SKM-1 treated with dmso at 0.1 percent for 144 hours (cell line): ENCODE measurements around the gene PTPRM.

Source experiments
- DNase-seq: peaks from one replicate; lab custom pipeline; 2025; ENCODE audit not compliant: unreplicated experiment; lab: John Stamatoyannopoulos, UW

The PTPRM gene

DNA sequence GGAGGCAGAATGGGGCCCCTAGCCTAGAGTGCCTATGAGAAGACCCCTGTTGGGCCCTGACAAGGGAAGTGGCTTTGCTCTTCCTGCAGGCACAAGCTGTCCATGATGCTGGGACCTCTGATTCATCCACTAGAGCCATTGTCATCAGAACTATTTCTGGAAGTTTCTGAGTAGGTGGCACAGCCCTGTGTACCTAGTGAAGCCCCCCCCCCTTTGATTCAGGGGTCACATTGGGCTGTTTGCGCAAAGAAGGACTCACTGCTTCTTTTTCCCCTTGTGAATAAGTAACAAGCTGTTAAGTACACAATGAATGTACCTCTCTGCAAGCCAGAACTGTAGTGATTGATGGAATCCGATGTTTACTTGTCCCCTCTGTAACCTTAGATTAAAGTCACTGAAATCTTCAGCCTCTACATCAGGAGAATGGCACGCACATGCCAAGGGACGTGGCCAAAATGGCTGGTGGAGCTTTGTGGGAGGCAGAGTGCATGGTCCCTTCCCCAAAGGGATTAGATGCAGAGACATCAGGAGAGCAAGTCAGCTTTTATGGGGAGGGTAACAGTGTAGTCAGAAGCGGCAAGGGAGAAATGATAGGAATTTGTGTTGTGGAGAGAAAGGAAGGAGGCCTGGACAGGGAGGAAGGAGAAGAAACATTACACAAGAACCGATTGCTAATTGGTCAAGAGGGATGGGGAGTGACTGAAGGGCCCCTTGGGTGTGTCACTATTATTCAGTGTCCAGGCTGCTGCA lies 774.5 kb downstream of the PTPRM start:
- DNase-seq, result no peak

DNA sequence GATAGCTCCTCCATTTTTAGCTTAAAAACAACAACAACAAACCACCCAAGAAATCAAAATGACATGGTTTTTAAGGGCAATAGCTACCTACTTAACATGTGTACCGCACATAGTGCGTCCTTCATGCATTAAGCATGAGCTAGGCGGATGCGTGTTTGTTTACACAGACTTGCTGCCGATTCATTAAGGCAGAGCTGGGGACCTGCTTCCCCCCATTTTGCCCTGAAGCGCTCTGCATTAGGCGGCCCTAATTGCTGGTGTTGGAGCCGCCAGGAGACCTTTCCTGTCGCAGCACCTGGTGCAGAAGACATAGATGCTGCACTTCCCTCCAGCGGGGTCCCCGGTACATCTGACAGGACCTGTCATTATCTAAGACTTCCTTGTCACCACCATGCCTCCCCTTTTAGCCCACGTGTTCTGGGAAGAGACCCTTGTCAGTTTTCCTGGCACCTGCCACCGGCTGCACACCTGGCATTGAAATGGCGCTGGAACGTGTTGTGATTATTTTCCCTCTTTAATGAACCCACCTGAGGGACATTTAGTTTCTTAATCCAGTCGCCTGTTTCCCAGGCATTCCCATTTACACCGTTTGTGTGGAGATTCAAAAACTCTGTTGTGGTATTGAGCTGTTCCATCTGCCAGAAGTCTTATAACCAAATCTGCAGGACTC lies 781.1 kb downstream of the PTPRM start:
- no peak for DNase-seq

DNA sequence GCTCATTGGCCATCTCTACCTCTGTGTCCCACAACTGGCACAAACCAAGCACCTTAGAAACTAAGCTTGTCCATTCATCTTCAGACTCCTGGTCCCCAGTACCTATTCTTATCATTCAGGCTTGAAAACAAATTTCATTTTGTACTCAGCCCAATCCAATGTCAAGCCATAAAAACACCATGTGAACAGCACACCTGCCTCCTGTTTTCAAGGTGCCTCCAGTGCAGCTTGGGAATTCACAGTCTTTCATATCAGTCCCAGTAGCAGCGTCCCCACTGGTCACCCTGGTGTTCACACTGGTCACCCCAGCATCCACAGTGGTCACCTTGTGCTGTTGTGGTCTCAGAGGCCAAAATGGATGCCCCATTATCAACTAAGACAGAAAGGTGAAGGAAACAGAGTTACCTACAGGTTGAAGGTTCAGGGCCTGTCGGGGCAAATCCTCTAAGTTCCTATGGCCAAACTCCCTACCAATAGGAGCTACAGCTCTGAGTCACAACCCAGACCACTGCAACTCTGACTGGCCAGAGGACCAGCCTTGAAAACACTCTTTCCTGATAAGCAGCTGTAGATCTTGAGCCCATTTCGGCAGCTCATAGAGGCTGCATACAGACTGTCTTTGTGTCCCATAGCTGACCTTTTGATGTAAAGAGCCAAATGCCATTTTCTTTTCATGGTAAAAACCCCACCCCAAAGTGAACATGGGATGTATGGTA lies 782.6 kb downstream of the PTPRM start:
- no peak for DNase-seq

DNA sequence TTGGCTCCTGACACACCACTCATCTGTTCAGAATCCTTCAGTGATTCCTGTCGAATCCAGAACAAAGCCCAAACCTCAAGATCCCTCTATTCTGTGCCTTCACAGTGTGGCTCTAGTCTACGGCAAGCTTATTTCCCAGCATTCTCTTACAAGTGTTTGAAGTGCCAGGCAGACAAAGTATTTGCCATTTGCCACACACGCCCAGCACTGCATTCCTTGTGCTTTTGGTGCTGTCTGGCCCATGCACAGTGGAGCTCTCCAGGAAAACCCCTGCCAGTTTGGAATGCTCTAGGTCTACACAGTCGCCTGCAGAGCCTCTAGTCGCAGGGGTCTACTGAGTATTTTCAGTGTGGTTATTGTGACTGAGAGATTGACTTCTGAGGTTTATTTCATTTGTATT lies 783.5 kb downstream of the PTPRM start:
- no peak for DNase-seq

DNA sequence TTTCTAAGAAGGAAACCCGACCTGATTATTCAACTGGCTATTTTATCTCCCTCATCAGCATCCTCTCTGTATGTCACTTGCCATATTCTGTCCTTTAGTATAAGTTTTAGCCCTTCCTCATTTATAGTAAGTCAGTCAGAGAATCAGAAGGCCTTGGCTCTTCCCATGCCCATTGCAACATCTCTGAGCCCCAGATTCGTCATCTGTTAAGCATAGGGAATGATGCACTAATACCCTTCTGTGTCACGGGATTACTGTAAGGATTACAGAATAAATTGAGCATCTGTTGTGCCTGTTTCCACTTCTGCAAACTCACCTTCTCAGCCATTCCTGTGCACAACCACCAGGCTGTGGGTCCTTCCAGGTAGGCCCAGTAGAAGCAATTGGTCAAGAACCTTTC lies 784.0 kb downstream of the PTPRM start:
- DNase-seq, result no peak

DNA sequence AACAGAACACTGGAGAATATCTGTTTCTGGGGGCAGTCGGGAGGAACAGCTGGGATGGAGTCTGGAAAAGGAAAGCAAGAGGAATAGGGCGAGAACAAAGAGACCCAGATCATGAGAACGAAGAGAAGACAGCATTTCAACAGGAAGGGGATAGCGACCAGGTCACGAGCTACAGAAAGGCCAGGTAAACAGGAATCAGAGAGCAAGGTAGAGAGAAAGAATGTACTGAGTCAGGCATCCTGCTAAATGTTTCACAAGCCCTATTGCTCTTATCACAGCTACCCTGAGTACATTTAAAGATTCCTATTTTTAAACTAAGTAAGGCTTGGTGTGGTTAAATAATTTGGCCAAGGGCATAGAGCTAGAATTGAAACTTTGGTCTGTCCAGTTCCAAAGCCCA lies 787.2 kb downstream of the PTPRM start:
- no peak for DNase-seq

DNA sequence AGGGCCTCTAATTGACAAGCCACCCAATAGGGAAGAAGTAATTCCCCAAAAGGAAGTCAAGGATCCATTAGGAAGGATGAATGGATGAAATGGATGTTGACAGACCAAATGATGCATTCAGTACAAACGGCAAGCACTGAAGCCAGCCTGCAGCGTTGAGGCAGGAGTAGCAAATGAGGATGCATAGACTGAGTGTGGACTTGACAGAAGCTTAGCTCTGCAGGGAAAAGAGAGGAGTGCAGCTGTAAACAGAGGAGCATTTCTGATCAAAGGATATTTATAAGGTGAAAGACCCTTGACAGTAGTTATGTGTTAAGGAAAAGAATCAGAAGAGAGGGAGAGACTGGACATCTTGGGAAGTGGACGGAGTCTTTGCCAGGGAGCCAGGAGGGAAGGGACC lies 788.9 kb downstream of the PTPRM start:
- DNase-seq, result no peak

DNA sequence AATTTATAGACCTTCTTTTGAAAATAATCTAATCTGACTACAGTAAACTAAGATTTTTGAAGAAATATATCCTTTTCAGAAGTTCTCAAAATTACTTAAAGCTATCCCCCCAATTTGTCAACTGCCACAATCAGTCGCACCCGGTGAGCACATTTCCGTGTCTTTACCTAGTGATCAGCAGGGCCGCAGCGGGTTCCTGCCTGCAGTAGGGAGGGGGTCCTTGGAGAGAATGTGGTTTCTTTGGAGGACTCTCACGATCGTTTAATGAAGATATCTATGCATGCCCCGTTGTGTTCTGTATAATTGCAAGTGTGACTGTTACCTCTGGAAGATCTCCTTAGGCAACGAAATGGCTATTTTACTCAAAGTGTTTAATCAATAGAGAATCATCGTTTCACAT lies 790.2 kb downstream of the PTPRM start:
- DNase-seq, result no peak

DNA sequence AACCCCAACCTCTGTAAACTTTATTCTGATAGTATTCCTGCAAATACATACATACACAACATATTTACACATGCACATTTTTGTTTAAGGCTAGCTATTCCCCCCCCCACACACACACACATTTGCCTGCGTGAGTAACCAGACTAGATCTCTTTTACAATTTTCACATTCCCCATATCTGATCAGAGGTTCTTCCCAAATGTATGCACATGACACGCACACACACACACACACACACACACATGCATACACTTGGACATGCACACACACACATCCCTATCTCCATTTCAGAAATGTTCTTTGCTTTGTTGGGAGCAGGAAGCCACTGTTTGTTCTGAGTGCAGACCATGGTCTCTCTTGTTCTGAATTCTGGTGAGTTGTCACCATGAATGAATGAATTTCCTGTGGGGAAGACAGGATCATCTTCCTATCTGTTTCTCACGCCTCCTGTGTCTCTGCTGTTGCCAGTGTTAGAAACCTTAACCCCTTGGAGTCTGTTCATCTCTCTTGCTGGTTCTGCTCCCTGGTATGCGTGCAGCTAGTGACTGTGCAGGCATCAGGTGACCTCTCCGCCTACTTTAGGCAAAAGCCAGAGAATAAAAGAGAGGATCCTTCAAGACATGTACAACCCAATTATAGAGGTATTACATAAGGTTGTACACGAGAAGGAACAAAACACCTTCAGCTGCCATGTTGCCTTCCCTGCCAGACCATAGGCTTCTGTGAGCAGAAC lies 791.1 kb downstream of the PTPRM start:
- no peak for DNase-seq

DNA sequence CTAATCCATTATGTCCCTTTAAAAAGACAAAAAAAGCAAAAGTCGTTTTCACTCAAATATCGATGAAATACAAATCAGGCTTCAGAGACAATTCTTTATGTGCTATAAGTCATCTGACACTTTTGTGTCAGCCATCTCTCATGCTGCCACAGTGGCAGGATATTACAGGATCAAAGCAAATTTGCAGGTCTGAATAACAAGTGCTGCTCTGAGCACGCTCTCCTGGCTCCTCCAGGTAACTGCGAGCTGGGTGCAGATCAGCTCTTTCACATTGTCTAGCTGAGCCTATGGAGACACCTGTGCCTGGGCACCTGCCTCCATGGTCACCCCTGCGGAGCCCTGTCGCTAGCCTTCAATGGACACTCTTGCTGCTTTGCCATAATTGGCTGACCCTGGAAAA lies 792.0 kb downstream of the PTPRM start:
- no peak for DNase-seq

DNA sequence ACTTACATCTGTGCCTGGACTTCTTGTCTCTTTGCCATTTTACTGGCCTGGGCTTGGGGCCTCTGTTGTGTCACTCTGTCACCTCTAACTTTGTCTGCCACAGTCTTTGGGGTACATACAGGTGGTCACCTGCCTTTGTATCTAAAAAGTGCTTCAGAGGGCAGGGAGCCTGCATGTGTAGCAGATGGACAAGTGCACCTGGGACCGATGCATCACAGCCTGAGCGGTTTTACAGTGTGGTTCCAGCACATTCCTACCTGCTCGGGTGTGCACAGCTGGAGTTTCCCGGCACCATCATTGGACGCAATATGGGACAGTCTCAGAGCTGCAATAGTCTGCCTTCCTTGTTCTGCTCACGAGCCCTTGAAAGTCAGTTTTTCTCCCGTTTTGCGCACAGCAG lies 792.4 kb downstream of the PTPRM start:
- DNase-seq, result no peak

DNA sequence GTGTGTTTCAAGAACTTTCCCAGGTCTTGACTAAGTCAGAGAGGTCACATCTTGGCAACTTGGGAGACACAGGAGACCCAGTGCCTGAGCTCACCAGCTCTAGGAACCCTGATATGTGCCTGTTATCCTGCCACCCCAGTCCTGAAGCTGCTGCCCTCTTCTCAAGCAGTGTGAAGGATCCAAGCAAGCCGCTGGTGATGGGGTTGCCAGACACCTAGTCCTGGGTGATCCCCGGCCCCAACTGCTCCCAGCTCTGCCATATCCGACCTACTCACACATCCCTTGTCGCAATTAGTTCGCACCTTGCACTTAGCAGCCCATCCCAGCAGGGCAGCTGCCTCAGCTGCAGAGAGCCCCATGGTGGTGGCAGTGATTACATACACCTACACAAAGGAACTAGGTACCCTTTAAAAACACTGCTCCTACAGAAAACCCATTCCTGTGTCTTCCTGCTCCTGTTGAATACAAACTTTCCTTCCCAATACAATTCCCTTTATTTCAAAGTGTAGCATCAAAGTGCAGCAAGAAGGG lies 794.9 kb downstream of the PTPRM start:
- no peak for DNase-seq

DNA sequence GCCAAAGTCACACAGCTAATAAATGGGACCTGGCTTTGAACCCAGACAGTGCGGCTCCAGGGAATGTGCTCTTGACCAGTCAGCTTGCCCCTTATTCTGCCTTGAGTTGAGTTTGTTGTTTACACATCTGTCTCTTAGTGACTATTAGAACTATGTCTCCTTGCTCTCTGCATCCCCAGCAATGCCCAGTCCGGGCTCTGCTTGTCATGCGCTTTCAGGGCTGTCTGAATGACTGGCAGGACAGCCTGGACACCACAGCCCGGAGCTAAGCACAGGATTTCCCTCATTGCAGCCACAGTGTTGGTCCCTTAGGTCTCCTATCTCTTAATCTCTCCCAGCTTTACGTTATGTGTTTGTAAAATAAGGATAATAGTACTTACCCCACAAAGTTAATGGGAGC lies 795.7 kb downstream of the PTPRM start:
- no peak for DNase-seq

DNA sequence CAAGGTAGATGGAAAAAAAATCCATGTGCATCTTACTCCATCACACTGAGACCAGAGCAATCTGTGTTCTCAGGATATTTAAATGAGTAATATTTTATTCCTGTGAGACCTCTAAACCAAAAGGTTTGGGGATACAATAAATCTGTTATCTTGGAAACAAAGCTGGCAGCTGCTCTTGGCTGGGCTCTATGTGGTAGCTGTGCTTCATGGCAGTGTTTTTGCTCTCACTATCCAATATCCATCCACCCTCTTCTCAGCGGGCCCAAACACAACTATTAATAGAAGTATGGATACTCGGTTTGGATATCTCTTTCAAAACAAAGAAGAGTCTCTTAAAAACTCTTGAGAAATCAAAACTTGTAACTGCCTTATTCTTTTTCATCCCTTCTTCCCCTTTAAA lies 797.3 kb downstream of the PTPRM start:
- DNase-seq, result no peak

DNA sequence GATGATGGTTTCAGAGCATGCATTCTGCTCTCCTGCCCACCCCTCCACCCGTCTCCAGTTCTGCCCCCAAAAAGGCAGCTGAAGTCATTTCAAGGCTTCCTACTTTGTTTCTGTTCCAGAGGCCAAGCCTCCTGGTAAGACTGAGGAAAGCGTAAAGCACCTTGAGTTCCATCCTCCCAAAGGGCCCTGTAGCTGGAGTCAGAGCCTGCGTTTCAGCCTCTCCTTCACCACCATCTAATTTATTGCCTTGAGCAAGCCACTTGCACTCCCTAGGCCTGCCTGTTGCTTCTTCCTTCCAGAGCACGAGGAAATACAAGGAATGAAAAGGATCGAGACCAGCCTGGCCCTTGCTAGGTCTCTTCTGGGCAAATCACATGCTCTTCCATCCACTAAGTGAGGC lies 797.9 kb downstream of the PTPRM start:
- no peak for DNase-seq

DNA sequence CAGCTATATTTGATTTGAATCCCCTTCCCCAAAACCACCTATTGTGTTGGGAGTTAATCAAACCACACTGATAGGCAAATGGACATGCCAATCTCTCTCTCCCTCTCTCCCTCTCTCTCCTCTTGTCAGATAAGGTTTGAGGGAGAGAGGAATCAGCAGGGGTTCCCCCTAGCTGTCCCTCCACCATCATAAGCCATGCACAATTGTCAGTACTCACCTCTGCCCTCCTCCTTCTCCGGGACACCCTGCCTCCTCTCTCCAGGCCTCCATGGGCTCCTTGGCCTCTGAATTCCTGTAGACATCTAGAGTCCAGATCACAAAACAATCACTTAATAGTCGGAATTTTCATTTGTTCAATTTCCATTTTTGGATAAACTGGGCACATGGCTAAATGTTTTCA lies 798.4 kb downstream of the PTPRM start:
- no peak for DNase-seq

DNA sequence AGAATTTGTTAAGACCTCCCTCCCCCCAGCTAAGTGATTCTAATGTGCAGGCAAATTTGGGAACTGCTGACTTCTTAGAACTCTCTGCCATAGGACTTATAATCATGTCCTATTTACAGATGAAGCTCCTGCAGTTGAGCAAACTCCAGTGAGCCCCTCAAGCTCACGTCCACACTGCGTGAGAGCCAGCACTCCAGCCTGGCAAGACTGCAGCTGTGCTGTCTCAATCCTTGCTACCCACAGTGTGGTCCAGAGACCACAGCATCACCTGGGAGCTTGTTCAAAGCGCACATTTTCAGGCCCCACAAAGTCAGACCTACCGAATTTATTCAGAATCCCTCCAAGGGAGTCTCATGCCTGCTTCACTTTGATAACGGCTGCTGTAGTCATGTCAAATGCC lies 799.0 kb downstream of the PTPRM start:
- no peak for DNase-seq

DNA sequence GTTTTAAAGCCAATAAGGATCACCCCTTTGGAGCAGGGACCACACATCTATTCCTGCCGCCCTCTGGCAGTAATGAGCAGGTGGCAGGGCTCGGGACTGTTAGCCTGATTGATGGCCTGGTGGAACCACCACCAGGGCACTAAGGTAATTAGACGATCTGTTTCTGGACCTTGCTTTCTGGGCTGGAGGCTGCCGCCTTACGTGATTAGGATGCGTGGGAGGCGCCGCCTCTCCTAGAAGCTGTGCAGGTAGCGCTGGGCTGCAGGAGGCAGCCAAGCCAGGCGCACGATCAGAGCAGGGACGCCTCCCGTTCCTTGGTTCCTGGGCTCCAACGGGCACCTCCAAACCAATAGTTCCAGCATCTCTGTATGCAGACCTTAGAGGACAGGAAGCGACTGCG lies 799.5 kb downstream of the PTPRM start:
- no peak for DNase-seq

DNA sequence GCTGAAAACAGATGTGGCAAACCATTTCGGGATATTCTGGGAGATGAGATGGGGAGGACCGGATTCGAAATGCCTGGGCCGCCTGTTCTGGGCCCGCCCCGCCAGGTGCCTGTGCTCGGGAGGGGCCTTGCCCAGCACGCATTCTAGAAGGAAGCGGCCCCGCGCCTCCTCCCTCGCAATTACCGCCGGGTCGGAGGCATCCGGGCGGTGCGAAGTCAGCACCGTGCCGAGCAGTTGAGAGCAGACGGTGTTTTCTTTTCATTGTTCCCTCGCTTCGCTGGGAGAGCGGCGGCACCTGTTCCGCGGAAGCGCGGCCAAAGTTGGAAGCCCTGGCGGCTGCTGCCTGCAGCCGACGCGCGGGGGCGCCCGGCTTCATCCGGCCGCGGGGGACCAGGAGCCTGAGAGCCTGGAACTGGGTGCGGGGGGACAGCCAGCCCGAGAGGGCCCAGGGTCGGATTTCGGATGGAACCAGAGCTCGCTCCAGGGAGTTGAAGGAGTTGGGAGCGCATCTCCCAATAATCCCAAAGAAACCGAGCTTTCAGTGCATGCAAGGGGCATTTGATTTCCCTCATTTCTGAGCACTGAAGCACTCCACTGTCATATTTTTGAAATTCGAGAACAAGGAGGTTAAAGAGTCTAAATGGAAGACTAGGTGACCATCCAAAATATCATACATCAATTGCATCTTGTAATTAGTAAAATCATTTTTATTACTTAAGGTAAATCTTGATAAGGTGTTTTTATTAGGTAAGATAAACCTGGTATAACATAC lies 800.3 kb downstream of the PTPRM start:
- no peak for DNase-seq

DNA sequence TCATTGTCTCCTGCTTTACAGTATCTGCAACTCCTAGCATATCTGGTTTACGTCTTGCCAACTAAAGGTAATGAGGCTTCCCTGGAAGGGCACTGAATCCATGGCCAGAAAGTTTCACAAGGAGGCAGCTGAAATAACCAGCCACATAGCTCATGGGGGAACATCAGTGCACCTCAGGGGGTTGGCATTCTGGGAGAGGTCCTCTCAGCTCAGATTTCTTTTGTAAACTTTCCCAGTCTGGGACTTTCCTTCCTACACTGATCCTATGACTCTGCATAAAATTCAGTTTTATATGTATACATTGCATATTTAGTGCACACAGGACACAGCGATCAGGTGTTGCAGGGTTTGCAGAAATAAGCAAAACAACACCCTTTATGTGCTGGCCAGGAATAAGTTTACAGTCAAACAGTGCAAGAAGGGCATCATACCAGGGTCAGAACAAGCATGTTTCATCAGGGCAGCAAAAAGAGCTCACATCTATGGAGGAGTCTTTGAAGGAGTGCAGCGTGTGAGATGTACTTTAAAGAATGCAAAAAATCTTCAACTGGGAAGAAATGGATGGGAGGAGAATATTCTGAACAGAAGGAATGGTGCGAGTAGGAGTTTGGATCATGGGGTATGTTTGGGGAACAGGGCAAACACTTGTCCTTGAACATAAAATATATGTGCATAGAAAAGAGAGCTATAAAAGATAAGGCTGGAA lies 801.5 kb downstream of the PTPRM start:
- no peak for DNase-seq
